IMR-90 (cell line): Measurements from ENCODE around the gene ROBO1. TPM values are rescaled to one million over a fixed set of nuclear protein-coding genes. Genes with fewer than 3 reads are reported as not detected.
A peak's percentile ranks its signal among the peaks of the same experiment; 100 is the strongest.

Source experiments
- ATAC-seq: fragments of 200-7000 bp; cut with Tn5 transposase; 2 replicates; pipeline ENCODE4 v1.9.1; 2020; ENCODE audit warnings: low read depth, mild to moderate bottlenecking, moderate library complexity
- BruUV-seq: library from RNA; stranded (reverse); fragments of 400-500 nt; replicated peaks from 2 replicates; lab custom pipeline; 2021; lab: Mats Ljungman, UMichigan
- CTCF ChIA-PET: fragments of 300-600 bp; formaldehyde crosslinking; extraction: SDS; loops from one replicate; lab custom pipeline; 2021; ENCODE audit warnings: antibody characterized with exemption; lab: Yijun Ruan, JAX
- POLR2A ChIA-PET: fragments of 300-600 bp; sonication (Branson Sonifier 250); formaldehyde crosslinking; loops from one replicate; lab custom pipeline; 2022; ENCODE audit warnings: antibody characterized with exemption; ENCODE audit not compliant: unreplicated experiment; lab: Charles Lee
- DNase-seq: peaks from one replicate; pipeline ENCODE4 v3.0.0; 2013
- H2AFZ ChIP-seq: replicated peaks from 2 replicates; pipeline ENCODE3; 2013; ENCODE audit warnings: low read length, mild to moderate bottlenecking; ENCODE audit not compliant: poor library complexity
- H2AK5ac ChIP-seq: 2 replicates; pipeline ENCODE4 v1.6.1; 2013; ENCODE audit warnings: low read depth, low read length, inconsistent platforms
- H2AK9ac ChIP-seq: replicated peaks from 2 replicates; pipeline ENCODE3; 2013; ENCODE audit warnings: mild to moderate bottlenecking, low read depth, low read length, moderate library complexity; ENCODE audit not compliant: poor library complexity
- H2BK120ac ChIP-seq: 2 replicates; pipeline ENCODE4 v1.6.1; 2013; ENCODE audit warnings: low read depth, low read length, inconsistent platforms
- H2BK15ac ChIP-seq: 3 replicates; pipeline ENCODE4 v1.6.1; 2013; ENCODE audit warnings: low read depth, low read length, inconsistent platforms
- H2BK20ac ChIP-seq: 2 replicates; pipeline ENCODE4 v1.6.1; 2013; ENCODE audit warnings: low read depth, mild to moderate bottlenecking, inconsistent platforms, low read length, moderate library complexity
- H2BK5ac ChIP-seq: 2 replicates; pipeline ENCODE4 v1.6.1; 2013; ENCODE audit warnings: mild to moderate bottlenecking, low read depth, low read length, inconsistent platforms; ENCODE audit not compliant: poor library complexity, severe bottlenecking
- H3K14ac ChIP-seq: replicated peaks from 2 replicates; pipeline ENCODE4 v1.6.1; 2013; ENCODE audit warnings: low read depth, low read length, inconsistent platforms
- H3K18ac ChIP-seq: 2 replicates; pipeline ENCODE4 v1.6.1; 2013; ENCODE audit warnings: low read depth, low read length, control low read depth
- H3K23ac ChIP-seq: 2 replicates; pipeline ENCODE4 v1.6.1; 2013; ENCODE audit warnings: low read depth, low read length, inconsistent platforms
- H3K27ac ChIP-seq: 2 replicates; pipeline ENCODE4 v1.5.1; 2013; ENCODE audit warnings: mild to moderate bottlenecking, control low read depth, low read length; ENCODE audit not compliant: insufficient read depth
- H3K27me3 ChIP-seq: 2 replicates; pipeline ENCODE4 v1.6.1; 2013; ENCODE audit warnings: low read length; ENCODE audit not compliant: control insufficient read depth, insufficient read depth
- H3K36me3 ChIP-seq: 2 replicates; pipeline ENCODE4 v1.6.1; 2013; ENCODE audit warnings: low read length, mixed read lengths; ENCODE audit not compliant: control insufficient read depth, insufficient read depth
- H3K4ac ChIP-seq: 2 replicates; pipeline ENCODE4 v1.6.1; 2013; ENCODE audit warnings: low read depth, low read length, inconsistent platforms
- H3K4me1 ChIP-seq: 2 replicates; pipeline ENCODE4 v1.6.1; 2013; ENCODE audit warnings: low read length, mixed read lengths; ENCODE audit not compliant: control insufficient read depth, insufficient read depth
- H3K4me2 ChIP-seq: 2 replicates; pipeline ENCODE4 v1.6.1; 2013; ENCODE audit warnings: low read depth, mild to moderate bottlenecking, control low read depth, low read length, moderate library complexity
- H3K4me3 ChIP-seq: 2 replicates; pipeline ENCODE4 v1.5.1; 2013; ENCODE audit warnings: low read depth, mild to moderate bottlenecking, control low read depth, low read length, moderate library complexity; ENCODE audit not compliant: insufficient read depth
- H3K56ac ChIP-seq: 2 replicates; pipeline ENCODE4 v1.6.1; 2013; ENCODE audit warnings: low read length, inconsistent platforms; ENCODE audit not compliant: insufficient read depth; ENCODE audit errors: extremely low read depth
- H3K79me1 ChIP-seq, 2 experiments: 2 replicates each; pipeline ENCODE4 v1.6.1; 2013; ENCODE audit warnings: low read length in 2 of 2, inconsistent platforms in 1 of 2, low read depth in 1 of 2
- H3K9ac ChIP-seq: 2 replicates; pipeline ENCODE4 v1.6.1; 2013; ENCODE audit warnings: low read depth, low read length, control low read depth
- H3K9me1 ChIP-seq: 2 replicates; pipeline ENCODE4 v1.6.1; 2013; ENCODE audit warnings: low read length, inconsistent platforms; ENCODE audit not compliant: insufficient read depth
- H3K9me3 ChIP-seq: 2 replicates; pipeline ENCODE4 v1.6.1; 2013; ENCODE audit warnings: low read length; ENCODE audit not compliant: control insufficient read depth, insufficient read depth
- H4K20me1 ChIP-seq: 2 replicates; pipeline ENCODE4 v1.6.1; 2013; ENCODE audit warnings: low read length, inconsistent platforms; ENCODE audit not compliant: insufficient read depth
- H4K5ac ChIP-seq: 2 replicates; pipeline ENCODE4 v1.6.1; 2013; ENCODE audit warnings: mild to moderate bottlenecking, low read depth, low read length, control low read depth
- H4K8ac ChIP-seq, 2 experiments: 2 replicates each; pipeline ENCODE4 v1.6.1; 2013; ENCODE audit warnings: low read depth in 2 of 2, low read length in 2 of 2, control low read depth in 1 of 2, inconsistent platforms in 1 of 2
- H4K91ac ChIP-seq: 2 replicates; pipeline ENCODE4 v1.6.1; 2013; ENCODE audit warnings: low read depth, low read length, inconsistent platforms; ENCODE audit not compliant: insufficient read depth
- MAFK ChIP-seq: IDR thresholded peaks from 2 replicates; pipeline ENCODE4 v1.6.1; 2012; ENCODE audit warnings: low read depth, low read length, improper control_type of control experiment
- RCOR1 ChIP-seq: IDR thresholded peaks from 2 replicates; pipeline ENCODE4 v1.6.1; 2012; ENCODE audit warnings: mild to moderate bottlenecking, low read length, improper control_type of control experiment; ENCODE audit not compliant: insufficient replicate concordance
- SMC3 ChIP-seq: fragments of 150-350 bp; IDR thresholded peaks from 2 replicates; pipeline ENCODE4 v1.6.1; 2016; ENCODE audit warnings: low read depth, mild to moderate bottlenecking, antibody characterized with exemption, low read length, moderate library complexity
- dilution Hi-C: fragments of 300-500 bp; cut with HindIII; formaldehyde crosslinking; loops from one replicate; pipeline ENCODE4 v1.14.3; 2018; ENCODE audit warnings: low sequenced_read_pairs; ENCODE audit not compliant: unreplicated experiment
- in situ Hi-C: fragments of 300-500 bp; cut with MboI; formaldehyde crosslinking; loops from 3 replicates; pipeline ENCODE4 v1.14.3; 2019; ENCODE audit warnings: low sequenced_read_pairs, inconsistent platforms, mixed read lengths
- intact Hi-C: fragments of 100-400 bp; cut with micrococcal nuclease; formaldehyde crosslinking; loops from 2 replicates; pipeline ENCODE4 v1.10.0; 2022
- polyA plus RNA-seq, 3 experiments: library from polyadenylated mRNA; depleted of rRNA; stranded (reverse); fragments of >200 nt; gene quantifications; 2 replicates each; pipeline ENCODE4 v1.2.3, GENCODE V29; 2012; ENCODE audit warnings: low replicate concordance in 1 of 3
- total RNA-seq: library from RNA; depleted of rRNA; stranded (reverse); fragments of >200 nt; gene quantifications from 2 replicates; pipeline ENCODE4 v1.2.3, GENCODE V29; 2012

ROBO1 gene
- total and polyA plus RNA-seq, 2 of the 4 experiments (the other 2 are of a cell fraction), result 24.1 to 53.9 TPM

DNA sequence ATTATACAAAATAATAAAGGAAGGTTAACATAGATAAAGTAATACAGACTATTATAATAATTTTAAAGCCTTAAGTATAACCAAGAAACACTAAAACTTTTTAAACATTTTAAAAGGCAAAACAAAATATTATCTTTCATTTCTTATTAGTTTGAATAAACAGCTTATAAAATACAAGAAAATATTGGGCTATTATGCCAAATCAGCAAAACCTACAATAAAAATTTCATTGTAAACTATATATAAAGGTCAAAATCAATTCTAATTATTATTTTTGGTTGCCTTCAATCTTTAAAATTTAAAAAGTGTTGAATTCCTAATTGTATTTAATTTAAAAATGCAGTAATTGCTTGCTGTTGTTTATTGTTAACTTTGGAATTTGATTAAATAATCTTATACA is 430.0 kb downstream of the ROBO1 start:
- BruUV-seq, result no TSS peak
- Histone ChIP-seq H2BK5ac (no peak overlapping the region), H2BK120ac (no peak overlapping the region), H3K14ac (no peak overlapping the region), H3K23ac (no peak overlapping the region), H2AFZ (no peak overlapping the region), H3K4me3 (no peak overlapping the region), H2AK9ac (no peak overlapping the region), H3K4me2 (no peak overlapping the region), H3K27me3 (no peaks in the 10 kb centered on the region; the same call in 1 of the 2 replicates), H3K36me3 (no peaks in the 10 kb centered on the region), H3K27ac (no peak overlapping the region), H3K9ac (no peak overlapping the region), H3K9me1 (no peaks in the 10 kb centered on the region), H4K20me1 (no peaks in the 10 kb centered on the region), H3K4me1 (no peaks in the 10 kb centered on the region), H3K56ac (no peak overlapping the region), H3K18ac (no peak overlapping the region), H4K91ac (no peak overlapping the region), H3K9me3 (no peaks in the 10 kb centered on the region), H3K4ac (no peak overlapping the region), H2AK5ac (no peak overlapping the region), H4K5ac (no peak overlapping the region), H2BK15ac (no peak overlapping the region), H3K79me1 (no peaks in the 10 kb centered on the region), H4K8ac (no peak overlapping the region), H2BK20ac (no peak overlapping the region)
- ChIA-PET POLR2A (no interaction called here), CTCF (interaction anchor here (1.3 kb wide), 1 partner anchor 14 kb away, joined by 3 read pairs; no protein-coding TSS in a partner anchor)
- no peak for DNase-seq
- TF ChIP-seq SMC3 (no peak), MAFK (peak; percentile 55), RCOR1 (no peak)
- in situ Hi-C loops, result no loop called here
- no peak for ATAC-seq
- intact Hi-C loops, result no loop called here
- dilution Hi-C loops, result no loop called here
